Mesothelial cell of epicardium (in vitro differentiated cells): ENCODE data around the gene PSMC3IP. TPM values are rescaled to one million over a fixed set of nuclear protein-coding genes. Genes with fewer than 3 reads are reported as not detected.
"Not testable (repeated sequence)": the region's sequence is repeated elsewhere in the genome, so short reads cannot be mapped to it uniquely, and the experiment has no call there.

Source experiments
- DNase-seq, 2 experiments: peaks; one replicate each; pipeline ENCODE4 v3.0.0; 2021; ENCODE audit warnings: low spot score in 2 of 2; ENCODE audit not compliant: unreplicated experiment in 2 of 2
- H3K27ac Mint-ChIP-seq: 2 replicates; pipeline ENCODE4 v1.8.0; 2021; ENCODE audit warnings: mixed read lengths
- H3K27me3 Mint-ChIP-seq: 2 replicates; pipeline ENCODE4 v1.8.0; 2021; ENCODE audit warnings: low read depth, mixed read lengths
- H3K36me3 Mint-ChIP-seq: 2 replicates; pipeline ENCODE4 v1.8.0; 2021; ENCODE audit warnings: mixed read lengths
- H3K4me1 Mint-ChIP-seq: 2 replicates; pipeline ENCODE4 v1.8.0; 2021; ENCODE audit warnings: mixed read lengths
- H3K4me3 Mint-ChIP-seq: 2 replicates; pipeline ENCODE4 v1.8.0; 2021; ENCODE audit warnings: mild to moderate bottlenecking, moderate library complexity, mixed read lengths
- H3K9me3 Mint-ChIP-seq: 2 replicates; pipeline ENCODE4 v1.8.0; 2021; ENCODE audit warnings: mixed read lengths
- total RNA-seq: library from RNA; stranded (reverse); gene quantifications from 3 replicates; pipeline ENCODE4 v1.2.1, GENCODE V29; 2021
- TF ChIP-seq, protein P1 (sequence below): fragments of 200-600 bp; sonication (generic); IDR thresholded peaks from one replicate; pipeline ENCODE4 v1.5.0; 2021; ENCODE audit warnings: antibody characterized with exemption; ENCODE audit not compliant: unreplicated experiment

Gene PSMC3IP
- total RNA-seq, 1 donor from 2014 or later, result 9.8 TPM

DNA sequence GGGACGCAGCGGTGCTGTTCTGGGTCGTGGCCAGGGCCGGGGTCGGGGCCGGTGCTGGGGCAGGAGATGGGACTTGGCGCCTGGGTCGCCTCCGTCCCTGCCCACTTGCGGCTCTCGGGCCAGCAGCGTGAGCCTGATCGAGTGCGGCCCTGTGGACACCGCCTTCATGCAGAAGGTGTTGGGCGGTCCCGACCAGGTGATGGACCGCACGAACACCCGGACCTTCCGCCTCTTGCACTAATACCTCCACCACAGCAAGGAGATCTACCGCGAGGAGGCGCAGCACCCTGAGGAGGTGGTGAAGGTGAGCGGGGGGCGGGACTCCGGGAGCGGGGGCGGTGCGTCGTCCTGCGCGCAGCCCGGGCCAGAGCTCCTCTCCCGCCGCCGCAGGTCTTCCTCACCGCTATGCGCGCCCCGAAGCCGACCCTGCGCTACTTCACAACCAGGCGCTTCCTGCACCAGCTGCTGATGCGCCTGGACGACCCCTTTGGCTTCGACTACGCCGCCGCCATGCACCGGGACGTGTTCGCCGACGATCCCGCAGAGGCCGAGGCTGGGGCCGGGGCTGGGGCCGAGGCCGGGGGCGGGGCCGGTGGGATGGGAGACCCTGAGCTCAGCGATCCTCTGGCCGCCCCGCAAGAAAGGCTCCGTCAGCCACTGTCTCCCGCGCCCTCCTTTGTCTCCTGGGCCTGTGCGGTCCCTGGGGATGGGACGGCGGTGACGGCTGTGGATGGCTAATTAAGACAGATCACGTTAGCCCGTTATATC, 29.3 kb downstream of the PSMC3IP start:
- TF ChIP-seq, protein P1, sequence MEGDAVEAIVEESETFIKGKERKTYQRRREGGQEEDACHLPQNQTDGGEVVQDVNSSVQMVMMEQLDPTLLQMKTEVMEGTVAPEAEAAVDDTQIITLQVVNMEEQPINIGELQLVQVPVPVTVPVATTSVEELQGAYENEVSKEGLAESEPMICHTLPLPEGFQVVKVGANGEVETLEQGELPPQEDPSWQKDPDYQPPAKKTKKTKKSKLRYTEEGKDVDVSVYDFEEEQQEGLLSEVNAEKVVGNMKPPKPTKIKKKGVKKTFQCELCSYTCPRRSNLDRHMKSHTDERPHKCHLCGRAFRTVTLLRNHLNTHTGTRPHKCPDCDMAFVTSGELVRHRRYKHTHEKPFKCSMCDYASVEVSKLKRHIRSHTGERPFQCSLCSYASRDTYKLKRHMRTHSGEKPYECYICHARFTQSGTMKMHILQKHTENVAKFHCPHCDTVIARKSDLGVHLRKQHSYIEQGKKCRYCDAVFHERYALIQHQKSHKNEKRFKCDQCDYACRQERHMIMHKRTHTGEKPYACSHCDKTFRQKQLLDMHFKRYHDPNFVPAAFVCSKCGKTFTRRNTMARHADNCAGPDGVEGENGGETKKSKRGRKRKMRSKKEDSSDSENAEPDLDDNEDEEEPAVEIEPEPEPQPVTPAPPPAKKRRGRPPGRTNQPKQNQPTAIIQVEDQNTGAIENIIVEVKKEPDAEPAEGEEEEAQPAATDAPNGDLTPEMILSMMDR, result peak; percentile 33
- DNase-seq, result peak; percentile 70 to 85
- Mint-ChIP-seq H3K9me3 (no peaks in the 10 kb centered on the region), H3K27ac (peak overlapping the region; percentile 56), H3K36me3 (peaks cover 2% of the 10 kb centered on the region), H3K4me1 (peaks cover 8% of the 10 kb centered on the region), H3K4me3 (peak overlapping the region; percentile 61), H3K27me3 (no peaks in the 10 kb centered on the region)

DNA sequence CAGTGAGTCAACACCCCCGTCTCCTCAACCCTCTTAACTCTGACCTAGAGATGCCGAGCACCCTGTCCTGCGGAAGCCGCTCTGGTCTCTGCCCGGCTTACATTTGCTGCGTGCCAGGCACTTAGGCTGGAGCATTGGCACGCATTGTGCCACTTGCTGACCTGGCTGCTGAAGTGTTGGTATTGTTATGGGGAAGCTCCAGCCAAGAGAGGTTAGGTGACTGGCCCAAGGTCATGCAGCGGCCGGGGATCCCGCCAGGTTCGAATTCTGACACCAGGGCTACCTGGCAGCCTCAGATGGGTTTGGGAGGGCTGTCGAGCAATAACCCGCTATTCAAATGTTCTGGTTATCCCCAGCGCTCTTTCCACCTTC, 29.8 kb downstream of the PSMC3IP start:
- H3K36me3 Mint-ChIP-seq, result peaks cover 2% of the 10 kb centered on the region

DNA sequence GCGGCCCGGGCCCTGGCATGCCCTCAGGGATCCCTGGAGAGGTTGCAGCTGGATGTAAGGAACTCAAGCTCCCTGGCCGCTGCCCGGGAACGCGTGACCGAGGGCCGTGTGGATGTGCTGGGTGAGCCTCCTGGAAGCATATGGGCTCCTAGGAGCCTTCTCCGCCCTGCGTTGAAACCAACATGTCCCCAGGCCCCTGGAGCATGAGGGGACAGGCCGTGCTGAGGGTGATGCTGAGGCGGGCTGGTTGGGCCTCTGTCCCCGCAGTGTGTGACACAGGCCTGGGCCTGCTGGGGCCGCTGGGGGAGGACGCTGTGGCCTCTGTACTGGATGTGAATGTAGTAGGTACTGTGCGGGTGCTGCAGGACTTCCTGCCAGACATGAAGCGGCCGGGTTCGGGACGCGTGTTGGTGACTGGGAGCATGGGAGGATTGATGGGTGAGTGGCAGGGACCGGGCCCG, 30.5 kb downstream of the PSMC3IP start:
- Mint-ChIP-seq H3K36me3 (peaks cover 2% of the 10 kb centered on the region), H3K4me1 (peaks cover 6% of the 10 kb centered on the region), H3K4me3 (no peak overlapping the region), H3K9me3 (no peaks in the 10 kb centered on the region), H3K27me3 (no peaks in the 10 kb centered on the region), H3K27ac (no peak overlapping the region)
- DNase-seq, result no peak
- TF ChIP-seq, protein P1, result no peak

More for the DNA sequence above, 29.8 kb downstream of the PSMC3IP start:
- Mint-ChIP-seq H3K27ac (no peak overlapping the region), H3K9me3 (no peaks in the 10 kb centered on the region), H3K4me1 (peaks cover 6% of the 10 kb centered on the region), H3K4me3 (peak overlapping the region; percentile 38), H3K27me3 (no peaks in the 10 kb centered on the region)
- no peak for DNase-seq
- TF ChIP-seq, protein P1, result no peak

DNA sequence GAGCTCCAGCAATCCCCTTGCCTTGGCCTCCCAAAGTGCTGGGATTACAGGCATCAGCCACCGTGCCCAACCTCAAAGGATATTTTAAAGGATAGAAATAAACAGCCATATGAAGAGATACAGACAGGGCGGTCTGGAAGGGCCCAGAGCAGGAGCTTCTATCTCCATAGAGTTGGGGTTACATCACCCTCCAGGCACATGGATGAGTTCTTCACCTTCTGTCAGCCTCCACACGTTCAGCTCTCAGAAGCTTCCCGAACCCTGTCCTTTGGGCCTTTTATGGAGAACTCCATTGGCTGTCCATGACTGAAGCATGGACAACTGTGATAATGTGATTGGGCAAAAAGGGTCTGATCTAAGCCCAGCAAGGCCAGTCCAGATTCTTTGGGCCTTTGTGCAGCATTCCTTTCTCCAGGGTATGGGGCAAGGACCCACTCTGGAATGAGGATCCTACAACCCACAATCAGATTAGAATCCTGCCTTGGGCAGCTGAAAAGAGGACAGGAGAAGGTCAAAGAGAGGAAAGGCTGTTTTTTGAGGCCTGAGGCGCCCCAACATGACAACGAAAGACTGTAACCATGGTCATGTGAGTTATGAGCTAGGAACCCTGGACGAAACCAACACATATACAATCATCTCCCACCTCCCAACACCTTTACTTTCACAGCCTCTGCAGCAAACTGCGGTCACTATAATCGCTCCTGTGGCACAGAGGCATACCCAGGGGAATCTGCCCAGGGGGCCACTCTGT, 31.6 kb downstream of the PSMC3IP start:
- H3K9me3 Mint-ChIP-seq, DNase-seq, H3K27ac Mint-ChIP-seq, H3K4me3 Mint-ChIP-seq, H3K36me3 Mint-ChIP-seq, H3K27me3 Mint-ChIP-seq, H3K4me1 Mint-ChIP-seq: not testable (repeated sequence)

DNA sequence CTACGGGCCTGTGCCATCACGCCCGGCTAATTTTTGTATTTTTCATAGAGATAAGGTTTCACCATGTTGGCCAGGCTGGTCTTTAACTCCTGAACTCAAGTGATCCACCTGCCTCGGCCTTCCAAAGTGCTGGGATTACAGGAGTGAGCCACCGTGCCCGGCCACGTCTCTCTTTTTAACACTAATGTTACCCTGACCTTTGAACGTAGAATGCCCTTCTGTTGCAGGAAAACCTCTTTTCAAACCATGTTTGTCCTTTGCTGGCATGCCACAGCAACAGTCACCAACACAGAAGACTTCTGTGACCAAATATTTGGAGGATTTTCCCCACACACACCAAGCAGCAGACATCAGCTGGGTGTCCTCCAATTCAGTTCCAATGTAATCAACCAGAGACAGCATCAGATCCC, 32.6 kb downstream of the PSMC3IP start:
- TF ChIP-seq, protein P1, result no peak
- Mint-ChIP-seq H3K27me3 (no peaks in the 10 kb centered on the region), H3K4me1 (peaks cover 4% of the 10 kb centered on the region), H3K27ac (peak overlapping the region; percentile 36), H3K9me3 (no peaks in the 10 kb centered on the region), H3K36me3 (peaks cover 14% of the 10 kb centered on the region), H3K4me3 (no peak overlapping the region)
- no peak for DNase-seq
